ENCODE measurements around the gene ZNF3.
A peak's percentile ranks its signal among the peaks of the same experiment; 100 is the strongest.
"Not testable (repeated sequence)": the region's sequence is repeated elsewhere in the genome, so short reads cannot be mapped to it uniquely, and the experiment has no call there.

ZNF3 gene

GRCh38 chr7:100081535-100082102 is at the start of gene ZNF3:
TSS of gene ZNF3 (minus strand) at chr7:100081723. CDS start at chr7:100077357, 4,366 bp downstream.
- peak; percentile 95 for DNase-seq (ENCODE audit: low read depth)

- DNase-seq (ENCODE audit: low read depth) = peak; percentile 76
Measured at GRCh38 chr7:100130608-100131453, 49.3 kb upstream of the ZNF3 start.

- DNase-seq (ENCODE audit: low read depth) = not testable (repeated sequence)
Measured at GRCh38 chr7:100130220-100130607, 48.7 kb upstream of the ZNF3 start.

- no peak for DNase-seq (ENCODE audit: low read depth)
Measured at GRCh38 chr7:100128637-100128963, 47.1 kb upstream of the ZNF3 start.

GRCh38 chr7:100127866-100128636 is 46.5 kb upstream of the ZNF3 start:
- no peak for DNase-seq (ENCODE audit: low read depth)

- DNase-seq (ENCODE audit: low read depth) = peak; percentile 84
Measured at GRCh38 chr7:100126931-100127865, 45.7 kb upstream of the ZNF3 start, which contains the start of gene MBLAC1. TSS of gene MBLAC1 (plus strand) at chr7:100126967. CDS start at chr7:100127396, 429 bp downstream.

- no peak for DNase-seq (ENCODE audit: low read depth)
Measured at GRCh38 chr7:100126239-100126930, 44.9 kb upstream of the ZNF3 start.

GRCh38 chr7:100124301-100125230 is 43.0 kb upstream of the ZNF3 start:
- DNase-seq (ENCODE audit: low read depth) = no peak

- DNase-seq (ENCODE audit: low read depth) = no peak
Measured at GRCh38 chr7:100122568-100122967, 41.0 kb upstream of the ZNF3 start.

- DNase-seq (ENCODE audit: low read depth) = no peak
Measured at GRCh38 chr7:100122067-100122466, 40.5 kb upstream of the ZNF3 start.

GRCh38 chr7:100120733-100121036 is 39.2 kb upstream of the ZNF3 start:
- no peak for DNase-seq (ENCODE audit: low read depth)

- DNase-seq (ENCODE audit: low read depth) = peak; percentile 54
Measured at GRCh38 chr7:100119970-100120732, 38.6 kb upstream of the ZNF3 start.

GRCh38 chr7:100119072-100119969 is 37.8 kb upstream of the ZNF3 start, which contains the start of the genes CNPY4 and TAF6:
TSS of gene CNPY4 (plus strand) at chr7:100119634. CDS start at chr7:100119745, 111 bp downstream.
TSS of gene TAF6 (minus strand) at chr7:100119358. CDS start at chr7:100114209, 5,149 bp downstream.
- DNase-seq (ENCODE audit: low read depth) = peak; percentile 88

GRCh38 chr7:100118388-100119071 is 37.0 kb upstream of the ZNF3 start:
- no peak for DNase-seq (ENCODE audit: low read depth)

GRCh38 chr7:100115026-100115425 is 33.5 kb upstream of the ZNF3 start:
- no peak for DNase-seq (ENCODE audit: low read depth)

- DNase-seq (ENCODE audit: low read depth) = no peak
Measured at GRCh38 chr7:100111914-100112313, 30.4 kb upstream of the ZNF3 start.

- no peak for DNase-seq (ENCODE audit: low read depth)
Measured at GRCh38 chr7:100111156-100111555, 29.6 kb upstream of the ZNF3 start.

Measured in activated T-helper 9 cell treated with anti-CD3 and anti-CD28 coated beads, Interleukin-2, amount 50 U/mL, for 16 hours (primary cell).